HepG2 (cell line): Measurements from ENCODE around the gene AKR7A3. TPM values are rescaled to one million over a fixed set of nuclear protein-coding genes. Genes with fewer than 3 reads are reported as not detected.

ENCODE experiments used
- ATAC-seq: fragments of 200-7000 bp; cut with Tn5 transposase; 3 replicates; pipeline ENCODE4 v1.9.1; 2020; ENCODE audit warnings: mild to moderate bottlenecking, moderate library complexity
- BruUV-seq: library from RNA; stranded (reverse); fragments of 400-500 nt; replicated peaks from 2 replicates; lab custom pipeline; 2021; lab: Mats Ljungman, UMichigan
- CTCF ChIA-PET: fragments of 300-600 bp; formaldehyde crosslinking; extraction: SDS; loops from one replicate; lab custom pipeline; 2021; ENCODE audit warnings: low total read pairs, inconsistent platforms, low intra/inter-chr PET ratio; lab: Yijun Ruan, JAX
- POLR2A ChIA-PET: fragments of 350-600 bp; sonication (Branson Sonifier 250); formaldehyde crosslinking; loops from one replicate; lab custom pipeline; 2020; ENCODE audit warnings: antibody characterized with exemption, inconsistent platforms; lab: Yijun Ruan, JAX
- DNase-seq: peaks from one replicate; pipeline ENCODE4 v3.0.0-alpha.2; 2015; ENCODE audit warnings: low spot score
- FAIRE-seq: peaks from 3 replicates; lab custom pipeline; 2011; peaks lifted over from hg19 to GRCh38; lab: Jason Lieb, UNC
- H2AFZ ChIP-seq: one replicate; pipeline ENCODE4 v1.6.1; 2011; ENCODE audit warnings: low read length, inconsistent platforms
- H3K27ac ChIP-seq: fragments of 300-600 bp; 3 replicates; pipeline ENCODE4 v1.8.0; 2011; ENCODE audit warnings: mixed run types, mild to moderate bottlenecking, mixed read lengths, low read length, inconsistent platforms; ENCODE audit not compliant: insufficient read depth; ENCODE audit errors: extremely low read length
- H3K27me3 ChIP-seq, 2 experiments: fragments of 200-600 bp in 1 of 2; 2 replicates in 1 of 2; 3 replicates in 1 of 2; pipeline versions ENCODE4 v1.6.0 to v1.8.0; 2011; ENCODE audit warnings: low read length in 2 of 2, mild to moderate bottlenecking in 2 of 2, moderate library complexity in 2 of 2, inconsistent platforms in 1 of 2; ENCODE audit not compliant: insufficient read depth in 2 of 2, control insufficient read depth in 1 of 2
- H3K36me3 ChIP-seq, 2 experiments: fragments of 200-600 bp in 1 of 2; replicated peaks in 1 of 2; 2 replicates in 1 of 2; 3 replicates in 1 of 2; pipeline versions ENCODE4 v1.5.1 to v1.8.0; 2011; ENCODE audit warnings: low read length in 2 of 2, inconsistent platforms in 1 of 2; ENCODE audit not compliant: insufficient read depth in 2 of 2, control insufficient read depth in 1 of 2
- H3K4me1 ChIP-seq: 2 replicates; pipeline ENCODE4 v1.5.1; 2012; ENCODE audit warnings: low read length, inconsistent platforms; ENCODE audit not compliant: insufficient read depth
- H3K4me2 ChIP-seq: 2 replicates; pipeline ENCODE4 v1.6.0; 2011; ENCODE audit warnings: low read depth, low read length, inconsistent platforms
- H3K4me3 ChIP-seq, 3 experiments: fragments of 200-600 bp in 1 of 3; sonication (generic), shearing (Covaris generic) in 1 of 3; replicated peaks in 1 of 3; 2 replicates each; pipeline ENCODE4 v1.5.1; 2011 to 2016; ENCODE audit warnings: low read length in 3 of 3, inconsistent platforms in 2 of 3, low read depth in 2 of 3, mild to moderate bottlenecking in 2 of 3, control low read depth in 1 of 3, mixed read lengths in 1 of 3; ENCODE audit not compliant: insufficient read depth in 1 of 3
- H3K79me2 ChIP-seq: one replicate; pipeline ENCODE4 v1.6.1; 2011; ENCODE audit warnings: low read length, inconsistent platforms; ENCODE audit not compliant: insufficient read depth
- H3K9ac ChIP-seq: 2 replicates; pipeline ENCODE4 v1.6.0; 2011; ENCODE audit warnings: mild to moderate bottlenecking, low read depth, low read length, inconsistent platforms; ENCODE audit not compliant: insufficient read depth
- H3K9me3 ChIP-seq: 2 replicates; pipeline ENCODE4 v1.5.1; 2012; ENCODE audit warnings: mild to moderate bottlenecking, low read length
- H4K20me1 ChIP-seq: 2 replicates; pipeline ENCODE4 v1.6.0; 2011; ENCODE audit warnings: inconsistent platforms, mild to moderate bottlenecking, low read length, moderate library complexity; ENCODE audit not compliant: insufficient read depth
- ATF1 ChIP-seq: IDR thresholded peaks from 2 replicates; pipeline ENCODE4 v1.6.1; 2016; ENCODE audit warnings: mild to moderate bottlenecking, control low read depth
- SIN3A ChIP-seq: IDR thresholded peaks from 2 replicates; pipeline ENCODE4 v1.6.1; 2011; ENCODE audit warnings: low read depth, mild to moderate bottlenecking, control low read depth, low read length, borderline replicate concordance
- ZC3H13 ChIP-seq: sonication (generic); formaldehyde crosslinking; IDR thresholded peaks from 2 replicates; pipeline ENCODE4 v1.8.1; 2023; ENCODE audit warnings: mild to moderate bottlenecking, missing genetic modification reagents, moderate library complexity
- ZEB1 ChIP-seq: IDR thresholded peaks from 2 replicates; pipeline ENCODE4 v1.6.1; 2012; ENCODE audit warnings: mild to moderate bottlenecking, low read depth, inconsistent platforms; ENCODE audit not compliant: insufficient replicate concordance
- ZNF768 ChIP-seq: sonication (generic); formaldehyde crosslinking; IDR thresholded peaks from 2 replicates; pipeline ENCODE4 v1.4.0; 2020; ENCODE audit warnings: missing genetic modification reagents
- WGBS: methylation state at CpG from one replicate; pipeline ENCODE4 v1.1.6; 2017; ENCODE audit warnings: low lambda C conversion rate; 5-methylcytosine and 5-hydroxymethylcytosine counted together
- in situ Hi-C: cut with HindIII; loops from 2 replicates; pipeline ENCODE4 v1.10.0; 2017; ENCODE audit warnings: low pct_unique_long_range_greater_than_20kb; ENCODE audit not compliant: extremely low pct_ligation_motif_present
- intact Hi-C: fragments of 100-400 bp; cut with micrococcal nuclease; formaldehyde crosslinking; loops from one replicate; pipeline ENCODE4 v1.10.0; 2022; ENCODE audit not compliant: unreplicated experiment
- polyA plus RNA-seq, 8 experiments: library from polyadenylated mRNA; depleted of rRNA in 3 of 8; stranded (reverse) in 7 of 8; unstranded in 1 of 8; fragments of >200 nt; fragmentation: Illumina TruSeq in 4 of 8; extraction: Trizol in 4 of 8; gene quantifications; 2 replicates each; pipeline versions ENCODE4 v1.2.1 to v1.2.3, GENCODE V29; 2011 to 2016; ENCODE audit warnings: low read depth in 4 of 8, missing spikeins in 1 of 8, mixed read lengths in 1 of 8; ENCODE audit not compliant: insufficient read depth in 1 of 8
- total RNA-seq, 5 experiments: library from RNA; depleted of rRNA; stranded (reverse); fragments of >200 nt; fragmentation: Illumina TruSeq; extraction: Trizol; gene quantifications; 2 replicates each; pipeline ENCODE4 v1.2.3, GENCODE V29; 2016; ENCODE audit warnings: low read depth in 1 of 5

AKR7A3 gene
- total and polyA plus RNA-seq, 2 of the 13 experiments (the other 11 are each of a cell fraction or from before 2014, with no cell fraction given), result 0.58 to 1.00 TPM

DNA sequence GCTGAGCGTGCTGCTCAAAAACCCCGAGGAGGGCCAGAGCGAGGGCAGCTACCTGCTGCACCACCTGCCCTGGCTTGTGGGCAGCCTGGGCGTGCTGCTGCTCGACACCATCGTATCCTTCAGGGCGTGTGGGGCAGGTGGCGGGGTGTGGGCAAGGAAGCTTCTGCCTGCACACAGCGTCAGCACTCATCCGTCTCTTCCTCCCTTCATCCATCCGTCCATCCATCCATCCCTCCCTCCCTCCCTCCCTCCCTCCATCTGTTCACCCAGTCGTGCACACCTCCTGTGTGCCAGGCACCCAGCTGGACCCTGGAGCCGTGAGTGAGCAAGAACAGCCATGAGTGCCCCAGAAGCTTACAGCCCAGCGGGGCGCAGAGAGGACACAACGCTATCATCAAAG lies 38.7 kb upstream of the AKR7A3 start:
- 90% methylated on average over 16 of the region's 16 CpGs for WGBS
- ATAC-seq, result no peak
- Histone ChIP-seq H3K4me2 (no peak overlapping the region), H3K9me3 (no peaks in the 10 kb centered on the region), H3K79me2 (no peaks in the 10 kb centered on the region), H3K4me1 (no peaks in the 10 kb centered on the region), H3K27ac (no peak overlapping the region), H3K9ac (no peak overlapping the region), H3K27me3 (no peaks in the 10 kb centered on the region), H3K4me3 (no peak overlapping the region), H4K20me1 (no peaks in the 10 kb centered on the region), H2AFZ (no peak overlapping the region), H3K36me3 (peaks cover 16 to 44% of the 10 kb centered on the region in 2 experiments)
- no peak for FAIRE-seq
- no peak for DNase-seq
- POLR2A ChIA-PET, result no interaction called here
- intact Hi-C loops, result no loop called here
- no TSS peak for BruUV-seq
- CTCF ChIA-PET, result no interaction called here
- in situ Hi-C loops, result no loop called here
- TF ChIP-seq ZNF768 (CRISPR knock-in tag) (no peak), ATF1 (CRISPR knock-in tag) (no peak), ZC3H13 (CRISPR knock-in tag) (no peak)
- TF ChIP-seq, all 625 proteins: peak for 0

DNA sequence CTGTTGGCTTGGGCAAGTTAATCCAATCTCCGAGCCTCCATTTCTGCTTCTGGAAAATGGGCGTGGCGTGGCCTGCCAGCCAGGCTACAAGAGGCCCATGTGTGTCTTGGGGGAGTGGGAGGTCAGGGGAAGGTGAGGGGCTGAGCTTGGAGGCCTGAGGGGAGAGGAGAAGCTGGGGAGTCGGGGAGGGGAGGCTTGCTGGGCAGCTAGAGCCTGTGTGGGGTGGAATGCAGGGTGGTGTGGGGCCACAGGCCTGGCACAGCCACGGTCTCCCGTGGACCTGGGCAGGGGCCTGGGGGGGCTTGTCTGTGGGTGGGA lies 38.1 kb upstream of the AKR7A3 start:
- Histone ChIP-seq H3K4me1 (no peaks in the 10 kb centered on the region), H2AFZ (no peak overlapping the region), H3K9ac (no peak overlapping the region), H3K27me3 (no peaks in the 10 kb centered on the region), H3K4me2 (no peak overlapping the region), H3K79me2 (no peaks in the 10 kb centered on the region), H3K4me3 (no peak overlapping the region), H3K27ac (no peak overlapping the region), H3K9me3 (no peaks in the 10 kb centered on the region)
- intact Hi-C loops (no loop called here), in situ Hi-C loops (no loop called here)
- FAIRE-seq (no peak), ATAC-seq (no peak), DNase-seq (no peak)
- no TSS peak for BruUV-seq
- CTCF ChIA-PET, result no interaction called here
- 88% methylated on average over 4 of the region's 6 CpGs for WGBS
- POLR2A ChIA-PET, result no interaction called here
- TF ChIP-seq ZEB1, result no peak
- no peak for TF ChIP-seq SIN3A
- TF ChIP-seq, all 625 proteins: peak for 0
- Histone ChIP-seq H3K36me3 (peaks cover 18 to 49% of the 10 kb centered on the region in 2 experiments), H4K20me1 (no peaks in the 10 kb centered on the region)
